HL-60 (cell line): ENCODE results near the gene WIPF1.

Experiments
- CTCF ChIP-seq: IDR thresholded peaks from one replicate; pipeline ENCODE4 v1.5.1; 2011; ENCODE audit warnings: low read length, control low read depth, inconsistent platforms; ENCODE audit not compliant: insufficient read depth
- TF ChIP-seq, protein P1 (sequence below): IDR thresholded peaks from 2 replicates; pipeline ENCODE4 v1.6.1; 2012; ENCODE audit warnings: low read depth; ENCODE audit not compliant: insufficient replicate concordance

- TF ChIP-seq CTCF: no peak
- TF ChIP-seq, protein P1, sequence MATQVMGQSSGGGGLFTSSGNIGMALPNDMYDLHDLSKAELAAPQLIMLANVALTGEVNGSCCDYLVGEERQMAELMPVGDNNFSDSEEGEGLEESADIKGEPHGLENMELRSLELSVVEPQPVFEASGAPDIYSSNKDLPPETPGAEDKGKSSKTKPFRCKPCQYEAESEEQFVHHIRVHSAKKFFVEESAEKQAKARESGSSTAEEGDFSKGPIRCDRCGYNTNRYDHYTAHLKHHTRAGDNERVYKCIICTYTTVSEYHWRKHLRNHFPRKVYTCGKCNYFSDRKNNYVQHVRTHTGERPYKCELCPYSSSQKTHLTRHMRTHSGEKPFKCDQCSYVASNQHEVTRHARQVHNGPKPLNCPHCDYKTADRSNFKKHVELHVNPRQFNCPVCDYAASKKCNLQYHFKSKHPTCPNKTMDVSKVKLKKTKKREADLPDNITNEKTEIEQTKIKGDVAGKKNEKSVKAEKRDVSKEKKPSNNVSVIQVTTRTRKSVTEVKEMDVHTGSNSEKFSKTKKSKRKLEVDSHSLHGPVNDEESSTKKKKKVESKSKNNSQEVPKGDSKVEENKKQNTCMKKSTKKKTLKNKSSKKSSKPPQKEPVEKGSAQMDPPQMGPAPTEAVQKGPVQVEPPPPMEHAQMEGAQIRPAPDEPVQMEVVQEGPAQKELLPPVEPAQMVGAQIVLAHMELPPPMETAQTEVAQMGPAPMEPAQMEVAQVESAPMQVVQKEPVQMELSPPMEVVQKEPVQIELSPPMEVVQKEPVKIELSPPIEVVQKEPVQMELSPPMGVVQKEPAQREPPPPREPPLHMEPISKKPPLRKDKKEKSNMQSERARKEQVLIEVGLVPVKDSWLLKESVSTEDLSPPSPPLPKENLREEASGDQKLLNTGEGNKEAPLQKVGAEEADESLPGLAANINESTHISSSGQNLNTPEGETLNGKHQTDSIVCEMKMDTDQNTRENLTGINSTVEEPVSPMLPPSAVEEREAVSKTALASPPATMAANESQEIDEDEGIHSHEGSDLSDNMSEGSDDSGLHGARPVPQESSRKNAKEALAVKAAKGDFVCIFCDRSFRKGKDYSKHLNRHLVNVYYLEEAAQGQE: no peak
These were observed 70.4 kb downstream of the WIPF1 start for GRCh38 chr2:174527101-174527721.
